Upper lobe of right lung (tissue), 1 donor: ENCODE results near the gene BMPER. TPM values are rescaled to one million over a fixed set of nuclear protein-coding genes. Genes with fewer than 3 reads are reported as not detected.

ENCODE experiments used
- ATAC-seq: fragments of 200-7000 bp; cut with Tn5 transposase; one replicate; pipeline ENCODE4 v1.9.1; 2020; ENCODE audit warnings: mild to moderate bottlenecking, moderate library complexity
- DNase-seq: peaks from one replicate; pipeline ENCODE4 v3.0.0-alpha.2; 2020
- H3K27ac ChIP-seq: fragments of 200-600 bp; one replicate; pipeline ENCODE4 v1.8.0; 2022
- H3K27me3 ChIP-seq: fragments of 200-600 bp; one replicate; pipeline ENCODE4 v1.8.0; 2022; ENCODE audit warnings: mild to moderate bottlenecking
- H3K36me3 ChIP-seq: fragments of 200-600 bp; one replicate; pipeline ENCODE4 v1.8.0; 2022
- H3K4me1 ChIP-seq: fragments of 200-600 bp; one replicate; pipeline ENCODE4 v1.8.0; 2022
- H3K4me3 ChIP-seq: fragments of 200-600 bp; one replicate; pipeline ENCODE4 v1.8.0; 2022; ENCODE audit warnings: mild to moderate bottlenecking
- H3K9me3 ChIP-seq: fragments of 200-600 bp; one replicate; pipeline ENCODE4 v1.8.0; 2022
- intact Hi-C: fragments of 100-400 bp; cut with DNase I; formaldehyde crosslinking; loops from one replicate; pipeline ENCODE4 v1.11.0; 2022
- total RNA-seq: library from RNA; stranded (reverse); fragmentation: NEBNext Ultra II Directional; extraction: Animal tissue kit (Norgen Biotek cat#: 25700); gene quantifications from one replicate; pipeline ENCODE4 v1.2.1, GENCODE V29; 2021
- TF ChIP-seq, protein P1 (sequence below): fragments of 200-600 bp; IDR thresholded peaks from one replicate; pipeline ENCODE4 v1.8.0; 2022; ENCODE audit warnings: antibody characterized with exemption
- donor health status: DM: no; HTN: yes; CAD: no; lungs with severe emphysema.

BMPER gene
- total RNA-seq, 1 donor from 2014 or later = 10.0 TPM

DNA sequence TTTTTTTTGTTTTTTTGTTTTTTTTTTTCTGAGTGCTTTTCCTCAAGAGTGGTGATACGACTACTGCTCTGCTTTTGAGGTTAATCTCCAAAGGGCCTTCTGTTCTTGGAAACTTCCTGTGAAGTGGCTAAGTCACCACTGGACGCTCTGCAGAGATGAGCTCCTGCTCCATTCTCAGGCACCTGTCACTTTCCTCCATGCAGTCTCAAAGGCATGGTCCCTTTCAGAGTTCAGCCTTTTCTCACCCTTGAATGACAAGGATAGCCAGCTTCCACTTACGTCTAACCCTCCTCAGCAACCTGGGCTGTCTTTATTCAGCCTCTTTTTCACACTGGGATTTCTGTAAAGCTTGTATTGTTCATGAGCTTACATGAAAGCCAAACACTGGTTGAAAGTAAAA is 65.8 kb downstream of the BMPER start:
- Histone ChIP-seq H3K4me3 (no peak overlapping the region), H3K36me3 (no peaks in the 10 kb centered on the region), H3K27ac (no peak overlapping the region), H3K27me3 (no peaks in the 10 kb centered on the region), H3K9me3 (no peaks in the 10 kb centered on the region), H3K4me1 (no peaks in the 10 kb centered on the region)
- ATAC-seq (no peak), DNase-seq (no peak)
- intact Hi-C loops = no loop called here
- TF ChIP-seq, protein P1, sequence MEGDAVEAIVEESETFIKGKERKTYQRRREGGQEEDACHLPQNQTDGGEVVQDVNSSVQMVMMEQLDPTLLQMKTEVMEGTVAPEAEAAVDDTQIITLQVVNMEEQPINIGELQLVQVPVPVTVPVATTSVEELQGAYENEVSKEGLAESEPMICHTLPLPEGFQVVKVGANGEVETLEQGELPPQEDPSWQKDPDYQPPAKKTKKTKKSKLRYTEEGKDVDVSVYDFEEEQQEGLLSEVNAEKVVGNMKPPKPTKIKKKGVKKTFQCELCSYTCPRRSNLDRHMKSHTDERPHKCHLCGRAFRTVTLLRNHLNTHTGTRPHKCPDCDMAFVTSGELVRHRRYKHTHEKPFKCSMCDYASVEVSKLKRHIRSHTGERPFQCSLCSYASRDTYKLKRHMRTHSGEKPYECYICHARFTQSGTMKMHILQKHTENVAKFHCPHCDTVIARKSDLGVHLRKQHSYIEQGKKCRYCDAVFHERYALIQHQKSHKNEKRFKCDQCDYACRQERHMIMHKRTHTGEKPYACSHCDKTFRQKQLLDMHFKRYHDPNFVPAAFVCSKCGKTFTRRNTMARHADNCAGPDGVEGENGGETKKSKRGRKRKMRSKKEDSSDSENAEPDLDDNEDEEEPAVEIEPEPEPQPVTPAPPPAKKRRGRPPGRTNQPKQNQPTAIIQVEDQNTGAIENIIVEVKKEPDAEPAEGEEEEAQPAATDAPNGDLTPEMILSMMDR = no peak

DNA sequence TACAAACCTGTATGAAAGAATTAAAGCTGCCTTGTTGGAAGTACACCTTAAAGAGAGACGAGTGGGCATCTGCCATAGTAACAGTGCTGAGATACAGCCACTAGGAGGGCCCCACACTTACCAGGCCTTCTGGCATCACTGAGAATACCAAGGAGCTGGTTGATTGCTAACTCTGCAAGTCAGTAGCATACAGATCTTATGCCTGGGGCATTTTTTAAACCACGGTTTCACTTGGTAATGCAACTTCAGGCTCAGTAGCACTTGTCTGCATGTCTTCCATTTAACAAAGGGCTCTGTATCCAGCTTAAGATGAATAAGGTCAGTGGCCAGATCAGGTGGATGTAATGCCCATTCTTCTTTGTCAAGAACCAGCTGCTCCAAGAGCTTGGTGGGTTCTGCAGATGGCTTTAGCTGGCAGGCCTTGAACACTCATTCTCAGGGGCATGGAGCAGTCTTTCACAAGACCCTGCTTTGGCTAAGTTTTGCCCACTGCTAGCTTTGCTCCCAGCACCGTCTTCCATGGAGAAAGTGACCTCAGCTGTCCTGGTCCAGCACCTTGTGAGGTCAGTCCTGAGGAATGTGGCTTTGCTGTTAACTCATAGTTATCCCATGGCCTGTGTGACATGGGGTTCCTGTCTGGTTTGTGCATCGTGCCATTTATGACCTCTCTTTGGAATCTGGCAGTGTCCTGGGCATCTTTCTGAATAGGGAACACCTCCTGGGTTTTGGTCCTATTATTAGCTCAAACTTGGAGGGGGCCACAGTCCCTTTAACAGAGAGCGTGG is 68.1 kb downstream of the BMPER start:
- Histone ChIP-seq H3K9me3 (no peaks in the 10 kb centered on the region), H3K4me1 (no peaks in the 10 kb centered on the region), H3K27me3 (no peaks in the 10 kb centered on the region), H3K4me3 (no peak overlapping the region), H3K27ac (no peak overlapping the region), H3K36me3 (no peaks in the 10 kb centered on the region)
- no peak for DNase-seq
- intact Hi-C loops = no loop called here
- no peak for ATAC-seq
- TF ChIP-seq, protein P1 = no peak

DNA sequence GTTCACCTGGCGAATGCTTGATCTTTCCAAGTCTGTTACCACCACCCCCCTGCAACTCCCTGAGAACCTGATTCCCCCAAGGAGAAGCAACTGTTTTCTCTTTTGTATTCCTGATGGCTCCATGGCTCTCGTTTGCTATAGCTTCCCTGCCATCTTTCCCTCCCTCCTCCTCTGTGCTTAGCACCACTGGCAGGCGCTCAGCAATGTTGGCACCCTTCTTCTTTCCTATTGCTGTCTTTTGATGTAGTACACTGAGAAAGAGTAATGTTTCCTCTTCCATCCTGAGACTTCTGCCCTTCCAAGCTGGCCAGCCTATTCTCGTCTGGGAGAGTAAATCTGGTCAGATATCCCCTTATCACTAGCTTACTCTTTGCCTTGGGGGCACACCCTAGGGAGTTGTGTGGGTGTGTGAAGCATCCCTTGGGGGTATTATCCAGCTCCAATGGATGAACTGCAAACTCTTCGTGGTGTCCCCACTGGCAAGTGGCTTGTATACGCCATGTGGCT is 74.0 kb downstream of the BMPER start:
- H3K27ac ChIP-seq = no peak overlapping the region
- no peak for DNase-seq
- no peaks in the 10 kb centered on the region for H3K27me3 ChIP-seq
- no peaks in the 10 kb centered on the region for H3K36me3 ChIP-seq
- H3K4me3 ChIP-seq = no peak overlapping the region
- H3K9me3 ChIP-seq = no peaks in the 10 kb centered on the region
- intact Hi-C loops = no loop called here
- no peaks in the 10 kb centered on the region for H3K4me1 ChIP-seq
- TF ChIP-seq, protein P1 = no peak
- ATAC-seq = no peak

DNA sequence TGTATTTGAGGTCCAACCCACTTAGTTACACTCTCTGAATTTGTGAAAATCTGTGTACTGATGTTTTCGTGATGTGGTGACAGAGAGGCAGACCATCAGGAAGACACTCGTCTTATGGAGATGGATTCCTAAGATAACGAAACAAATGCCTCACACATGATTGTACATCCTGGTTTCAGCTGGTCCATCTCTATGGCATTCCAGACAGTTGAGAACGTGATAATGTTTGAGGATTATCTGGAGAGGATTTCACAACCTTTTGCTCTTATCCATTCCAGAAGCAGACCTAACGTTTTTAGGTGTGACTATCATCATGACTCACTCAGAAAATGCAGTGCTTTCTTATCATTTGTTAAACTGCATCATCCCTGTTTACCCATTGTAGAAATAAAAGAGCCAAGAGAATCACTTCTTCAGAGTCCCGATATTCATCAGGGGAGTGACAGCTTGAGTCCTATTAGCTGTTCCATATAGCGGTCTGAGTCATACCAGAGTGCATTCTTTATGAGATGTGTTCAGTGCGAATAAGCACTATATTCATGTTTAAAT is 74.5 kb downstream of the BMPER start:
- Histone ChIP-seq H3K4me3 (no peak overlapping the region), H3K27ac (no peak overlapping the region), H3K36me3 (no peaks in the 10 kb centered on the region), H3K9me3 (no peaks in the 10 kb centered on the region), H3K4me1 (no peaks in the 10 kb centered on the region), H3K27me3 (no peaks in the 10 kb centered on the region)
- DNase-seq (no peak), ATAC-seq (no peak)
- intact Hi-C loops = no loop called here
- TF ChIP-seq, protein P1 = no peak

DNA sequence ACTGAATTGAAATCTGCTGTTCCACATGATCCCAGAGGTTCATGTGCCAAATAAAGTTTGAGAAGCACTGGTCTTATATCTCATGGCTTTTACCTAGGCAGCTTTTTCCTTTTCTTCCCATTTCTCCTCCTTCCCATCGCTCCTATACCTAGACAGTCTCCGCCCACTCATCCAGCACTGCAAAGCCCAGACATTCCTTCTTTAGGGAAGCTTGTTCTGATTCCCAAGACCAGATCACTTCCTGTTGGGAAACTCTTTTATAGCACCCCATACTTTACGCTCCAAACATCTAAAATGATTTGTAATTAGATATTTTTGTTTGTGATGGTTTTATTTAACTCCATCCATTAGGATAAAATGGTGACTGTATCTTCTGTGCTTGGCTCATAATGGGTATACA is 75.9 kb downstream of the BMPER start:
- H3K27me3 ChIP-seq = no peaks in the 10 kb centered on the region
- ATAC-seq (no peak), DNase-seq (no peak)
- H3K36me3 ChIP-seq = no peaks in the 10 kb centered on the region
- TF ChIP-seq, protein P1 = no peak
- H3K27ac ChIP-seq = no peak overlapping the region
- no peaks in the 10 kb centered on the region for H3K4me1 ChIP-seq
- H3K9me3 ChIP-seq = no peaks in the 10 kb centered on the region
- intact Hi-C loops = no loop called here
- no peak overlapping the region for H3K4me3 ChIP-seq
